GM21515 (cell line): ENCODE data around the gene PLB1.

Experiments
- ATAC-seq: cut with Tn5 transposase; IDR thresholded peaks from one replicate; pipeline ENCODE4 v1.9.1; 2021; ENCODE audit not compliant: unreplicated experiment

PLB1 gene

DNA sequence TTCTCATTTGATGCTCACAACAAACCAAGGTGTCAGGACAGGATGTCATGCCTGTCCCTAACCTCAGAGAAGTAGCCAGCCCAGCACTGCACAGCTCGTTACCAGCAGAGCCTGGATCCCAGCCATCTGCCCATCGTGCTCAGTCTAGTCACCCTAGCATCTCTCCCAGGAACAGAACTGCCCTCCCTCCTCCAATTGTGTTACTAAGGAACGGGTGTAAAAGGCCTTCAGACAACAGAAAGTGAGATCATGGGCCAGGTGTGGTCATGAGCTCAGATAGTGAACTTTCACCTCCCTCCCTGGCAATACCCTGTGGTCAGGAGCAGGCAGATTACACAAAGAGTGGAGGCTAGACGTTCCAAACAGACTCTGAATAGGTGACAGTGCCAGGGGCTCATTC, 144.0 kb downstream of the PLB1 start:
- ATAC-seq = no peak

DNA sequence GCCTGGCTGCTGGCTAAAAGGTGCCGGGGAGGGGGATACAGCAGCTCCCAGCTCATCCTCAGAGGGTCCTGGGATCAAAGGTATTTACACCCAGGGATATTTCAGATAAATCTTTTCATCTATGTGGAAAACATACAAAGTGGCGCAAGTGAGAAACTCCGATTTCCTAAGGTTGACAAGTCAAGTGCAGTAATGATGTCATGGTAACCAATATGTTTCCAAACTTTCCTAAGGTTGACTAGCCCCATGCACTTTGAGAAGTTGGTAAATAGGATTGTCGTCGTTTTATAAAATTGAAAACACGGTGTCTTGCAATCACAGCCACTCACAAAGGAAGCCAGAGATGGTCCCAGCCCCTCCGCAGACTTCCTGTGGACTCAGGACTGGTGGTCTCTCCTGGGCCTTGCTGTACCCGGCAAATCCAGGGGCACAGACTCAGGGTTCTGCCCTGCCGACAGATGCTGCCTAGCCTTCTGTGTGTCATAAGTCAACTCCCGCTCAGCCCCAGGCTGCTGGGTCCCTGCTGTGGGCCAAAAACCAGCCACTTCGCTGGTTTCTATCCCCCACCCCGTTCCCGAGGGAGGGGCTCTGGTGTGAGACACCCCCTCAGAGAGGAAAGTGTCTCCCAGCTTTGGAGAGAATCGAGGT, 144.5 kb downstream of the PLB1 start:
- ATAC-seq = no peak

DNA sequence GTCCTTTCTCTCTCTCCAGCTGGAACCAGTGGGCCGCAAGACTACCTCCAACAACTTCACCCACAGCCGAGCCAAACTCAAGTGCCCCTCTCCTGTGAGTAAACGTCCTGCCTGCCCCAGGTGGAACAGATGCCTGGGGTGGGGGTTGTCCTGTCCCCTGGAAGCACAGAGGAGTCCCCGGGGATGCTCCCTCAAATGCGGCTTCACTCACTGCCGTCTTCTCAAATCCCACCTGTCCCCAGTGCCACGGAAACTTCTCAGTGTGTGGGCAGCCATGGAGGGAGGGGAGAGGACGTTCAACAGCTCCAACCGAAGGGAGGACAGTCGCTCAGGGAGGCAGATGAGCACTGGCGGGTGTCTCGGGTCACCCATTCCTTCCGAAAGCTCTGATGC, 145.0 kb downstream of the PLB1 start:
- ATAC-seq = no peak

DNA sequence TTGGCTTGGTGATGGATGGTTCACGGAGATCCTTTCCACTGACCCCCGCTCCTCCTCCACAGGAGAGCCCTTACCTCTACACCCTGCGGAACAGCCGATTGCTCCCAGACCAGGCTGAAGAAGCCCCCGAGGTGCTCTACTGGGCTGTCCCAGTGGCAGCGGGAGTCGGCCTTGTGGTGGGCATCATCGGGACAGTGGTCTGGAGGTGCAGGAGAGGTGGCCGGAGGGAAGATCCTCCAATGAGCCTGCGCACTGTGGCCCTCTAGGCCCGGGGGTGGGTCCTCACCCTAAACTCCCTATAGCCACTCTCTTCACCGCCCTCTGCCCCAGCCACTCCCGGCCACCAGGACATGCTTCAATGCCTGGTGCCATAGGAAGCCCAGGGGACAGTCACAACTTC, 146.9 kb downstream of the PLB1 start:
- no peak for ATAC-seq

DNA sequence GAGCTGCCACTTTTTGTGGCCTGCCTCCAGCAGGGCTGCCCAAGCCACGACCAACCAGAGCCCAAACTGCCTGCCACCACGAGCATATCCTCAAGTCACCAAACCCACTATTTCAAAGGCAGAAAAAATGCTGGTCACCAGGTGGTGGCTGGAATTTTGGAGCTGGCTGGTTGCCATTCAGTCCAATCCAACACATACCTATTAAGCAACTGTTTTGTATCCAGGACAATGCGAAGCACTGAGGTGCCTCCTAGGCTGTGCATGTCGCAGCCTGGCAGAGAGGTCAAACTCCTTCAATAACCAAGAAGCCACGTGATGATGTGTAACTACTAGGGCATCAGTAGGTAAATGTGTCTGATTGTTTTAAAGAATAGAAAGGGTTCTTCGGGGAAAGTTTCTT, 147.5 kb downstream of the PLB1 start:
- ATAC-seq = no peak

DNA sequence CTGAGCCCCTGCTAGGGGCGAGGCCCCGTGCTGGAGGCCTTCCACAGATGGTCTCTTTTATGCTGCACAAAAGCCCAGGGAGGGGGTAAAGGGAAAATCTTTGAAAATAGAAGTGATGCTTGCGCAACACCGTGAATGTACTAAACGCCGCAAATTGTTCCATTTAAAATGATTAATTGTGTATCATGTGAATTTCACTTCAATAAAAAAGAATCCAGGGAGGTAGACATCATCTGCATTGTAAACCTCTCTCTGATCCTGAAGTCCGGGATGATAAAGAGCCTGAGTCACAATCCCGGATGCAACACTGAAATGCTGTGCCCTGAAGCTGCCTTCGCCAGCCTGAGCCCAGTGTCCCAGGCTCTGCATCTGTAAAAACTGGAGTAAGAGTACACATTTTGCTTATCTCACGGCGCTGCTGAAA, 148.1 kb downstream of the PLB1 start:
- ATAC-seq = no peak

DNA sequence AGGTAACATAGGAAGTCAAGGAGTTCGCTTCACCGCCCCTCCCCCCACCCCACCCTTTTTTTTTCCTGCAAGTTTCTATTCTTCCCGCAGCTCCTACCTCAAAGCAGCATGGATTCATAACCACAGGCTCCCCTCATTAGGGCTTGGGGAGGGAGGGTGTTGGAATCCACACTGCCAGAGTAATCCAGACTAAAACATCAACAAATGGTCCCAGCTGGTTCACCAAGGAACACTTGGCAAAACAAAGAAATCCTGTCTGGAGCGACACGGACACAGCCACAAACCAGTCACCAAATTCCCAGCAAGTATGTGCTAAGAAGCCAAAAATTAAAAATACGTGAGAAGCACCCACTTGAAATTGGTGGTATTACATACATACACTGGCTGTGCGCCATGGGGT, 148.9 kb downstream of the PLB1 start:
- ATAC-seq = no peak

DNA sequence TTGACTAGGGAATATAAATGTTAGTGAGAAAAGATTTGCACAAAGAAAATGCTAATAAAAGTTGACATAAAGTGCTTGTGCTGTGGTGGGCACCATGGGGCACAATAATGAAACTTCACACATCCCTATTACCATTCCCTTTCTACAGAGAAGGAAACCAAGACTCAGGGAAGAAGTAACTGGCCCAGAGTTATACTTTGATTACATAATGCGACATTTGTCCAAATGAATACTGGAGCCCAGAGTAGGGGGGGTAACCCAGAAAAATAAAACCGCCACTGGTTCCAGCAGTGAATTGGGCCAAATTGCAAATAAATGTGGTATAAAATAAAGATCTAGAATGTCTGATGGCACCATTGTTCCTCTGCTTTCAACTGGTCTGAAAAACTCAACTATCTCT, 149.7 kb downstream of the PLB1 start:
- no peak for ATAC-seq

DNA sequence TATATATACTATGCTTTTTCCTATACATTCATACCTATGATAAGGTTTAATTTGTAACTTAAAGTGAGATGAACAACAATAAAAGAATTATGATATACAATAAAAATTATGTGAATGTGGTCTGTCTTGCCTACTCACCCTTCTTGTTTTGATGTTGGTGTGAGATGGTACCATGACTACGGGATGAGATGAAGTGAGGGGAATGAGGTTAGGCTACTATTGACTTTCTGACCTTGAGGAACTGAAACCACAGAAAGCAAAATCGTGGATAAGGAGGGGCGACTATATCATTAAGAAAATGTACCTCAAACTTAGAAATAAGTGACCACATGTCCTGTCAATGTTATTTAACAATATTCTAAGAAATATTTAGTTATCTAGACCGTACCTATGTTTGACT, 151.8 kb downstream of the PLB1 start:
- no peak for ATAC-seq

DNA sequence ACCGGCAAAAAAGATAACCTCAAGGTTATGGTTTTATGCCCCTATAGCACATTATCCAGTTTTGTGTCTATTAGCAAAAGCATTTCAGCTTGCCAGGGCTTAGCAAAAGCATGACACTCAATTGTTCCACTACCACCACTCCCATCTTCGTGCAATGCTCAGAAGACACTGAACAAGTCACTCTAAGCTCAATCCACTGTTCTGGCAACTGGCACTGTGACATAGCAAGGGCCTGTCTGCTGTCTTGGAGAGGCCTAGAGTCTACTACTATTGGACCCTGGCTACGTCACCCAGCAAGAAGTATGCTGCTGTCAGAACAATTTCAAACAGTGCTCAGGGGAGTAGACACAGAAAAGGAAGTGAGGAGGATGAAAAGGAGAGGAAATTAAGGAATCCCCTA, 152.3 kb downstream of the PLB1 start:
- ATAC-seq = no peak

DNA sequence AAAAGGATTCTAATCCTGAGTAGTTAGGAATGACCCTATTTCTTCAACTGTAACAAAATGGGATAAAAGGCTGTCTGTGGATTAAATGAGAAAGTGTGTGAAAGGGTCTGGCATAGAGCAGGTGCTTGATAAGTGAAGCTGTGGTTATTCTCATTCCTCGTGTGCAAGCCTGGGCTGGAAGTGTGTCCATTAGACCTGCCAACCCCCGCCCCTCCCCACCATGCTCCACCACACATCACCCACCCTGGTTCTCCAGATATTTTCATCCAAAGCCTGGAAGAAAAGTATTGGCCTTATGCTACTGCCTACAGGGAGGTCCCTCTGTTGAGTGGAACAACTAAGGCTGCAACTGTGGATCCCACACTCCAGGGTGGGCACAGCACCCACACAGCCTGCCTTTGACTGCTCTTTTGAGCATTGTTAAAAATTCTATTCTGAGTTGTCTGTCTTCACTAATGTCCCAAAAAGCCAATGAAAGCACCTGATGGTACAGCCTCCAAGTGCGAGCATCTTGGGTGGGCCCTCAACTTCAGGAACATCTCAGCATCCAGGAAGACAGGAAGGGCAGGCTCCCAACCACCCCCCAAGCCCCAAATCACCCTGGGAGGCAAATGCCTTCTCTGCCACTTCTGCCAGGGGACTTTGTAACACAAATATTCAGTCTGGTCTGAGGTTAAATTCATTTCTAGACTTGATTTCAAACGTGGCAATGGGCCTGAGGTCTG, 153.0 kb downstream of the PLB1 start:
- no peak for ATAC-seq

DNA sequence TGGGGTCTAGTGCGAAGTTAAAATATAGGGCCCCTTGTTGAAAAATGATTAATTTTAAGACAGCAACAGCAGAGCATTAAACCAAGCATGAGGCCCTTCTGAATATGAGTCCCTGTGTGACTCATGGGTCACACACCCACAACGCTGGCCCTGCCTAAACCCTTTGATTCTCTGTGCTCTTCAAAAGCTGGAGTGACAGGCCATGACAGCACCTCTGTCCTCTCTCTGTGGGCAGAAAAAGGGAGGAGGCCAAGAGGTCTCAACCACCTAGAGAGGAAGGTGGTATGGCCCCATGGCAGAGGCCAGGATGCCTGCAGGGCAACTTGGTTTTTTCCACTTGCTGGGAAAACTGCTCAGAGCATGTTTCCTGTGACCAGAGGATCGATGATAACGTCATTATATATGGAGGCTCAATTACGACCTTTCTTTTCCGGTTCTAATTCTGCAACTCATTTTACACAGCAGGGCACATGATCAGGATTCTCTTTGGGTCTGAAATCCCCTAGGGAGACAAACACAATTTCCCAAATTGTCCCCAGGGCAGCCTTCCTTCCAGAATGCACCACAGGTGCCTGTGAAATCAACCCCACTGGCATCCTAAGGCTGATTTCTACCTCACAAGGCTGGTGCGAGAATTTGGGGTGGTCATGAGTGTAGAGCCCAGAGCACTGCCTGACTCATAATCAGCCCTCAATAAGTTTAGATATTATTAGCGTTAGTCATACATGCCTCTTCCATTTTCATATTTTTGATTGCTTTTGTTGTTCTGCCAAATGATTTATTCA, 153.8 kb downstream of the PLB1 start:
- no peak for ATAC-seq

DNA sequence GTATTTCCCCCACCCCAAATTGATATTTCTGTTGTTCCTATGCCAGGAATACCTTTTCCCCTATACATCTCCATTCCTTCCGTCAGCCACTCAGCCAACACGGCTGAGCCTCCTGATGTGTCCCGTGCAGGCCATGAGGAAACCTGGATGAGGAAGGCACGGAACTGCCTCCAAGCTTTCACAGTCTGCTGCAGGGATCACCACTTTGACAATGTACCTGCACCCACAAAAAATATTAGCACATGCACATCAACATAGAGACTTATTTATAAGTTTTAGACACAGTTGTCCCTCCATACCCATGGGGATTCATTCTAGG, 154.4 kb downstream of the PLB1 start:
- no peak for ATAC-seq

DNA sequence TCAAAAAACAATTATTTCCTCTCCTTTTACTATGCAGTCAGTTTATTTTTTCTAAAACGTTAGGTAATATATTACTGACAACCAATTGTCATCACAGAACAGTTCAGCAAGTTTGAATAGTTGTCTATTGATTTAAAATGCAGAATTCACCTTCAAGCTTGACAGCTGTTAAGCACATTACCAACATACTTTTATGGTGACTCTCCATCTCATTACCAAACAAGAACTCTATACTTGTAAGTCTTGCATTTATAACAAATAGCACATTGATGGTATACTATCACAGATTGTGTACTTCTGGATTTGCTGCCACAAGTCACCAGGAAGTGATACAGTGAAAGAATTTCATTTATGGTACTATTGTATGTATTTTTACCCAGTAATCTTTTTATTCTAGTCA, 156.4 kb downstream of the PLB1 start:
- no peak for ATAC-seq

DNA sequence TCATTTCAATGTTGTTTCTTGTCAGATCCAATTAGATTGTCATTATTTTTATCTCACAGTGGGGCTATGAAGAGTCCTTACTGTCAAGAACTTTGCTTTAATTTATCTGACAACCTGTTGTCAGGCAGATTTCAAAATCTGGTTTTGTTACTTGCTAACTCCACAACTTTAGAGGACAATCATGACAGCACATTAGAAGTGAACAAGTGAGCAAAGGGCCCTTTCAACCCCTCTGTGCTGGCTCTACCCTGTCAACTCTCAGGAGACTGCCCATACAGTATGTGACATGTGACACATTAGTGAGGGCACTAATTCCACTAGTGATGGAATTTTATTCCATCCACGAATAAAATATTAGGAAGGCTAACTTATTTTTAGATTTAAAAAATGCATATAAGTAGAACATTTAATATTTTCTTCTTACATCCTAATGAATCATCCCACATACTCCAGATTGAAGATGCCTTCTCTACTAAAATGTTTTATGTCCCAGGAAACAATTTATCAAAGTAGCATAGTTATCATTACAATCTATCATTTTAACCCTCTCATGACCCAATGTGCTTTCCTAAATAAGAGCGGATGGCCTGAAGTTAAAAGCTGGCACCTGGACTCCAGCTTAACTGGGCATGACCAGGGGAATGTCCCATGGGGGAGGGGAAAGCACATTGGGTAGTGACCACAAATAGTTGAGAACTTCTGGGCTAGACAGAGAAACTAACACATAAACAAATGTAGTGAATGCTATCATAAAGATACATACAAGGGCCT, 158.2 kb downstream of the PLB1 start:
- no peak for ATAC-seq

DNA sequence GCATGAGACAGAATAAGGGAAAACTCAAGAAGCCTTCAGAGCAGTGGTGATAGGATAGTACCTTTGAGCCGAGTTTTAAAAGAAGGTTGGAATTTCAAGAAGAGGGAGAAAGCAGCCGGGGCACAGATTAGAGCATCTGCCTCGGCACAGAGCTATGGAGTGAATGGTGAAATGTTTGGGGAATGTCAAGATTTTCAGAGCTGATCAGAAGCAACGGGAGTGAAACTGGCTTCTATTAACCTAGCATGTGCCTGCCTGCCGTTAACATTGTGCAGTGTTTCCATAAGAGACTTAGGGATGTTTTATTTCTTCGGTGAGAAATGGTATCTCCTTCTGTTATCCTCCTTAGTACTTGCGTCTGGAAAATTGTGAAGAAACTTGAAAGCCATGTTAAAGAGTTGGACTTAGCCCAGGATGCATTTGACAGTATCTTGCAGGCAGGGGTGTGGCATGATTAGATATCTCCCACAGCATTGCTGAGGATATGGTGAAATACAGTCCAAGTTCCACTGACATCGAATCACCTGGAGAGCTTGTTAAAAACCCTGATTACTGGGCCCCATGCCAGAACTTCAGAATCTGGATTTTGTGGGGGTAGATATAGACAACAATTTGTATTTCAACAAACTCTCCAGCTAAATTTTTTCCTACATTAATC, 158.9 kb downstream of the PLB1 start:
- no peak for ATAC-seq

DNA sequence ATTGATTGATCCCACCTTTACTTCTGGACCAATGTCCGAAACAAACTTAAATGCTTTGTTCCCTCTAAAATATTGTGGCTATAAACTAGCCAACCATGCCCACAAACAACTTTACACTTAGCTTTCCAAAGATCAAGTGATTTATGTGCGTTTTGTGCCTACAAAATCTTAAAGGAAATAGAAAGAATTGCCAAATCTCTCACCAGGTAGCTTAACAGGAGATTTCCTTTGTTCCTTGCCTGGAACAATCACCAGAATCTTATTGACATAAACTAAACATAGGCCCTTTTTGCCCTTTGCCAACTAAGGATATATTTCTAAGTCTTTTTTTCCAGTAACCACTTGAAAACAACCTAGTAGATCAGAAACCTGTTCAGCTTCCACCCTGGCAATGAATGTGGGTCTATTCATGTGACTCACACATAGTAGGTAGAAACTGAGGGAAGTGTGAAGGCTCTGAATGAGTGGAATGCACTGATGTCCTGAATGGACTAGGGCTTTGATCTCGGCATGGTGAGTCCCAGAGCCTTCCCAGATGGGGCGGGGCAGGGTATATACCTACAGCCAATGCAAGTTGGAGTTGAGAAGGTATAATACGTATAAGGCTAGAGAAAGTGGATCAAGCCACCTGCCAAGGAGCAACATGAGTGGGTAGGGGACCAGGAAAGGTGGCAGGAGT, 161.2 kb downstream of the PLB1 start:
- no peak for ATAC-seq

DNA sequence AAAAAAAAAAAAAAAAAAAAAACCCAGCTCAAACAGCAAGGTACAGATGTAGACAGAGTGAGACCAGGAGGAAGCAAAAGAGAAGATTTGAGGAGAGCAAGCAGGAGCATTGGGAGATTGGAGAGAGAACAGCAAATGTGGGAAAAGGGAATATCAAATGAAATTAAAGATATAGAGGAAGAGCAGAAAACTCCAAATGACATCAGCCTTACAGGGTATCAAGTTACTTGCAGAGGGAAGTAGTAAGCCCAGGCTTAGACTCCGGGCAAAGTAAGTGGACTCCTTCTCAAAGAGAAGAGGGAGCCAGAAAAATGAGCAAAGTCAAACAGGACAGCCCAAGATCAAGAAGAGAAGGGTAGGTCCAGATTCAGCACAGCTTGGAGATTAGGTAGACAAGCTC, 162.5 kb downstream of the PLB1 start:
- ATAC-seq = no peak

DNA sequence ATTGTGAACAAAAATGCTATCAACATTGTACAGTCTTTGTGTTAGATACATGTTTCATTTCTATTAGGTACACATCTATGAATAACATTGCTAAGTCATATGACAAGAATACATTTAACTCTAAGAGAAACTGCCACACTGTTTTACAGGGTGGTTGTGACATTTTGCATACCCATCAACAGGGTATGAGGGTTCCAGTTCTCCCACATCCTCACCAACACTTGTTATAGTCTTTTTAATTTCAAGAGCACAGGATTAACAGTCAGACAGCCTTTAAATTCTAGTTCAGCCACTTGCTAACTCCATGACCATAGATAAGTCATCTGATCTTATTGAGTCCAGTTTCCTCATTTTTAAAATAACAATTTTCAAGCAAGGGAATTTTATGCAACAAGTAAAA, 163.3 kb downstream of the PLB1 start:
- no peak for ATAC-seq

DNA sequence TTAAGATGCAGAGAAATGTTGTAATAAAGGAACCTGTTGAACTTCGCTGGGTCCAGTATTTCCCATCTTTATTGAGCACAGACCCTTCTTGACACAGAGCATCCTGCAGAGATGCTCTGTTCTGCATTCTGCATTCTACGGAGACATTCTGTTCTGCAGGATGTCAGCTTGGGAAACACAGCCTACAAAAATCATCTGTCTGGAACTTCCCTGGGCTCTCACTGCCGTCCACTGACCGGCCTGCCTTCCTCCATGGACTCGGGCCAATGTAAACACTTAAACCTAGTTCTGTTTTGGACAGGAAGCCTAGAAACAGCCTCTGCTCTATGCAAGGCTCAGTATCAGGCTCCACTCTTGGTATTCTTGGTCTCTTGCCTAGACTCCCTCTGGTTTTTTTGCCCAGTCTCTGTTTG, 165.7 kb downstream of the PLB1 start:
- no peak for ATAC-seq

DNA sequence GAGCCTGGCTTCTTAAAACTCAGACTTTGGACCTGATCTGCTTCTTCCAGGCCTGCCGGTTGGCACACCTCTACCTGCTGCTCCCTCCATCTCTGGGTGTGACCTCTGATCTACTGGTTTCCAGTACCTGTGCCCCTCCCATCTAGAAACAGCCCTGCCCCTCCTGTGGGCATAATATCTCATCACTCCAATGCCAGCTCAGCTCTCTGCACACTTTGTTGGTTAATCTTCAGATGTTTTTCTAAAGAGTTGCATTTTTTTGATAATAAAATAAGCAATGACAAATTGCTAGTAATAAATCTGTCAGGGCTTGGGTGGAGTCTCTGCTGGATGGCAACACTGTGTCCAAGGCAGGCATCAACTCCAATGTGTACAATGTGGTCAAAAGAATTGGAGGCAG, 166.2 kb downstream of the PLB1 start:
- ATAC-seq = no peak
